ENCODE measurements around the gene PDE6A. TPM values are rescaled to one million over a fixed set of nuclear protein-coding genes. Genes with fewer than 3 reads are reported as not detected.

Gene PDE6A
- total RNA-seq, 2 experiments from 2014 or later: not detected

DNA sequence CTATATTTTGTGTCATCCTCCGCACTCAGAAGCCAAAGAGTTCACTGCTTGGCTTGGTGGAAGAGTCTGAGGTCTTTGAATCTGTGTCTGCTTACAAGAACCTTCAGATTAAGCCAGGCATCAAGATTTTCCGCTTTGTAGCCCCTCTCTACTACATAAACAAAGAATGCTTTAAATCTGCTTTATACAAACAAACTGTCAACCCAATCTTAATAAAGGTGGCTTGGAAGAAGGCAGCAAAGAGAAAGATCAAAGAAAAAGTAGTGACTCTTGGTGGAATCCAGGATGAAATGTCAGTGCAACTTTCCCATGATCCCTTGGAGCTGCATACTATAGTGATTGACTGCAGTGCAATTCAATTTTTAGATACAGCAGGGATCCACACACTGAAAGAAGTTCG, 36.6 kb upstream of the PDE6A start:
- no peak for DNase-seq (ENCODE audit: low spot score)
- H3K79me2 ChIP-seq (ENCODE audit: insufficient read depth, low read depth, low read length): no peaks in the 10 kb centered on the region
- no peak overlapping the region for H3K4me2 ChIP-seq (ENCODE audit: low read length)
- POLR2A ChIA-PET: no interaction called here
- TF ChIP-seq, protein P1, sequence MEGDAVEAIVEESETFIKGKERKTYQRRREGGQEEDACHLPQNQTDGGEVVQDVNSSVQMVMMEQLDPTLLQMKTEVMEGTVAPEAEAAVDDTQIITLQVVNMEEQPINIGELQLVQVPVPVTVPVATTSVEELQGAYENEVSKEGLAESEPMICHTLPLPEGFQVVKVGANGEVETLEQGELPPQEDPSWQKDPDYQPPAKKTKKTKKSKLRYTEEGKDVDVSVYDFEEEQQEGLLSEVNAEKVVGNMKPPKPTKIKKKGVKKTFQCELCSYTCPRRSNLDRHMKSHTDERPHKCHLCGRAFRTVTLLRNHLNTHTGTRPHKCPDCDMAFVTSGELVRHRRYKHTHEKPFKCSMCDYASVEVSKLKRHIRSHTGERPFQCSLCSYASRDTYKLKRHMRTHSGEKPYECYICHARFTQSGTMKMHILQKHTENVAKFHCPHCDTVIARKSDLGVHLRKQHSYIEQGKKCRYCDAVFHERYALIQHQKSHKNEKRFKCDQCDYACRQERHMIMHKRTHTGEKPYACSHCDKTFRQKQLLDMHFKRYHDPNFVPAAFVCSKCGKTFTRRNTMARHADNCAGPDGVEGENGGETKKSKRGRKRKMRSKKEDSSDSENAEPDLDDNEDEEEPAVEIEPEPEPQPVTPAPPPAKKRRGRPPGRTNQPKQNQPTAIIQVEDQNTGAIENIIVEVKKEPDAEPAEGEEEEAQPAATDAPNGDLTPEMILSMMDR (conservative IDR thresholded peaks at IDR 0.05; ENCODE audit: low read length): no peak
- no peak for TF ChIP-seq EZH2phosphoT487 (IDR thresholded peaks at IDR 0.05; ENCODE audit: borderline replicate concordance, low read depth, low read length)
- CTCF ChIA-PET (ENCODE audit: unreplicated experiment): no interaction called here
- intact Hi-C loops (cut with micrococcal nuclease; ENCODE audit: unreplicated experiment): no loop called here
- no peaks in the 10 kb centered on the region for H3K4me1 ChIP-seq (ENCODE audit: insufficient read depth, low read length, poor library complexity, severe bottlenecking)
- BruUV-seq (replicated peaks): no TSS peak
- no peak overlapping the region for H3K27ac ChIP-seq (ENCODE audit: low read depth, low read length, poor library complexity, severe bottlenecking)
- H3K9me3 ChIP-seq (ENCODE audit: low read length): no peaks in the 10 kb centered on the region
- no peaks in the 10 kb centered on the region for H3K36me3 ChIP-seq (ENCODE audit: insufficient read depth, low read length)
- no peak overlapping the region for H3K4me3 ChIP-seq (ENCODE audit: low read depth, low read length, poor library complexity, severe bottlenecking)
- no peak overlapping the region for H2AFZ ChIP-seq (ENCODE audit: low read length)
- H4K20me1 ChIP-seq (ENCODE audit: insufficient read depth, low read length): no peaks in the 10 kb centered on the region
- no peaks in the 10 kb centered on the region for H3K9me2 ChIP-seq (ENCODE audit: insufficient read depth, low read length)

DNA sequence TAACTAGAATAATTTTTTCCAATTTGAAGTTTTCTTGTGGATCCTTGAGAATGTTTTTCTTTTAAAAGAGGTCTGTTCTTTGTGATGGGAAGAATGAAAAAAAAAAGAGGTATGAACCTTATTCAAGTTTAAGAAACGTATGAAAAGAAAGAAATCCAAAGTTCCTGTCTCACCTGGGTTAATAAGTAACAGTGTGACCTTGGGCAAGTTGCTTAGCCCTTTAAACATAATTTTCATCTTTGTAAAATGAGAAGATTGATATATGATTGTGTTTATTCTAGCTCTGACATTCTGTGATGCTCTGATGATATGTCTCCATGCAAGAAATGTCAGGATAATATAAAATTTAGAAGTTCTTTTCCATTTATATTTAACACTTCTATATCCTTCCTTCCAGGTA, 35.3 kb upstream of the PDE6A start:
- no peak overlapping the region for H3K4me2 ChIP-seq (ENCODE audit: low read length)
- no peak overlapping the region for H3K27ac ChIP-seq (ENCODE audit: low read depth, low read length, poor library complexity, severe bottlenecking)
- no peaks in the 10 kb centered on the region for H4K20me1 ChIP-seq (ENCODE audit: insufficient read depth, low read length)
- intact Hi-C loops (cut with micrococcal nuclease; ENCODE audit: unreplicated experiment): no loop called here
- no peaks in the 10 kb centered on the region for H3K79me2 ChIP-seq (ENCODE audit: insufficient read depth, low read depth, low read length)
- no peaks in the 10 kb centered on the region for H3K36me3 ChIP-seq (ENCODE audit: insufficient read depth, low read length)
- no peaks in the 10 kb centered on the region for H3K9me2 ChIP-seq (ENCODE audit: insufficient read depth, low read length)
- DNase-seq (ENCODE audit: low spot score): no peak
- H2AFZ ChIP-seq (ENCODE audit: low read length): no peak overlapping the region
- no peaks in the 10 kb centered on the region for H3K9me3 ChIP-seq (ENCODE audit: low read length)
- H3K4me1 ChIP-seq (ENCODE audit: insufficient read depth, low read length, poor library complexity, severe bottlenecking): no peaks in the 10 kb centered on the region
- POLR2A ChIA-PET: interaction anchor here (0.9 kb wide), 1 partner anchor 9 kb away, joined by 3 read pairs; no protein-coding TSS in a partner anchor
- H3K4me3 ChIP-seq (ENCODE audit: low read depth, low read length, poor library complexity, severe bottlenecking): no peak overlapping the region
- TF ChIP-seq, protein P1 (conservative IDR thresholded peaks at IDR 0.05; ENCODE audit: low read length): no peak
- no peak for TF ChIP-seq EZH2phosphoT487 (IDR thresholded peaks at IDR 0.05; ENCODE audit: borderline replicate concordance, low read depth, low read length)
- BruUV-seq (replicated peaks): no TSS peak
- CTCF ChIA-PET (ENCODE audit: unreplicated experiment): no interaction called here

DNA sequence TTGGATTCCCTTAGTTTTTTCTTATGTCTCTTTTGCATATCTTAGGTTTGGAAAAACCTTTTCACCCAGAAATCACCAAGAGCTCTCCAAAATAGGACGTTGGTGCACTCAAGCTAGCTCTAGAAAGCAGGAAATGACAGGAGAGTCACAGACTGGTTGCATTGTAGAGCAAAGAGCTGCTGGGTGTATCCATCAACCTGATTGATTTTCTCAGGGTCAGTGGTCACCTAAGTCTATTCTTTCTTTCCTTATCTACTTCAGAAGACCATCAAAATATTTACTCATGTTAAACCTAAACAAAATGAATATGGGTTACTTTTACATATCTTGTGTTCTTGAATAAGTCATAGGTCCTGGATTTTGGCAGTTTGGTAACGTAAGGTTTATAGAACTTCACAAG, 30.8 kb upstream of the PDE6A start:
- Histone ChIP-seq H3K4me1 (ENCODE audit: insufficient read depth, low read length, poor library complexity, severe bottlenecking) (no peaks in the 10 kb centered on the region), H3K9me3 (ENCODE audit: low read length) (no peaks in the 10 kb centered on the region), H3K9me2 (ENCODE audit: insufficient read depth, low read length) (no peaks in the 10 kb centered on the region), H3K79me2 (ENCODE audit: insufficient read depth, low read depth, low read length) (no peaks in the 10 kb centered on the region), H3K27ac (ENCODE audit: low read depth, low read length, poor library complexity, severe bottlenecking) (no peak overlapping the region), H2AFZ (ENCODE audit: low read length) (no peak overlapping the region), H3K4me3 (ENCODE audit: low read depth, low read length, poor library complexity, severe bottlenecking) (no peak overlapping the region), H4K20me1 (ENCODE audit: insufficient read depth, low read length) (no peaks in the 10 kb centered on the region), H3K36me3 (ENCODE audit: insufficient read depth, low read length) (no peaks in the 10 kb centered on the region), H3K4me2 (ENCODE audit: low read length) (no peak overlapping the region)
- ChIA-PET CTCF (ENCODE audit: unreplicated experiment) (no interaction called here), POLR2A (interaction anchor here (0.7 to 1.0 kb wide), 3 partner anchors 79 to 492 kb away, joined by 3 to 5 read pairs (median 5); no protein-coding TSS in a partner anchor)
- no peak for DNase-seq (ENCODE audit: low spot score)
- BruUV-seq (replicated peaks): no TSS peak
- intact Hi-C loops (cut with micrococcal nuclease; ENCODE audit: unreplicated experiment): no loop called here
- TF ChIP-seq, protein P1 (conservative IDR thresholded peaks at IDR 0.05; ENCODE audit: low read length): no peak
- no peak for TF ChIP-seq EZH2phosphoT487 (IDR thresholded peaks at IDR 0.05; ENCODE audit: borderline replicate concordance, low read depth, low read length)

All from OCI-LY7 (cell line).